Aorta (tissue), 5 donors: ENCODE data around the gene SERPINH1. TPM values are rescaled to one million over a fixed set of nuclear protein-coding genes. Genes with fewer than 3 reads are reported as not detected.

ENCODE experiments used
- ATAC-seq: fragments of 200-7000 bp; cut with Tn5 transposase; one replicate; pipeline ENCODE4 v1.9.1; 2022; ENCODE audit warnings: moderate library complexity; ENCODE audit not compliant: low FRiP score
- DNase-seq, 2 donors: peaks; one replicate each; pipeline ENCODE4 v3.0.0-alpha.2; 2020
- H3K27ac ChIP-seq, 2 donors: one replicate each; pipeline ENCODE4 v1.5.1; 2013; ENCODE audit warnings: low read length in 2 of 2, mild to moderate bottlenecking in 2 of 2, moderate library complexity in 2 of 2, control low read depth in 1 of 2, inconsistent platforms in 1 of 2, low read depth in 1 of 2
- H3K27me3 ChIP-seq, 2 donors: one replicate each; pipeline ENCODE4 v1.6.1; 2013; ENCODE audit warnings: control low read depth in 1 of 2, low read length in 1 of 2, mild to moderate bottlenecking in 1 of 2, moderate library complexity in 1 of 2; ENCODE audit not compliant: insufficient read depth in 2 of 2, control insufficient read depth in 1 of 2
- H3K36me3 ChIP-seq, 2 donors: one replicate each; pipeline ENCODE4 v1.6.1; 2013; ENCODE audit warnings: control low read depth in 1 of 2, low read length in 1 of 2, mild to moderate bottlenecking in 1 of 2; ENCODE audit not compliant: insufficient read depth in 2 of 2, control insufficient read depth in 1 of 2
- H3K4me1 ChIP-seq, 2 donors: one replicate each; pipeline ENCODE4 v1.6.1; 2013; ENCODE audit warnings: low read length in 2 of 2, control low read depth in 1 of 2, mild to moderate bottlenecking in 1 of 2, moderate library complexity in 1 of 2; ENCODE audit not compliant: insufficient read depth in 2 of 2, control insufficient read depth in 1 of 2
- H3K4me3 ChIP-seq, 2 donors: one replicate each; pipeline ENCODE4 v1.5.1; 2013; ENCODE audit warnings: low read length in 2 of 2, control low read depth in 1 of 2, mild to moderate bottlenecking in 1 of 2
- H3K9me3 ChIP-seq: one replicate; pipeline ENCODE4 v1.6.1; 2013; ENCODE audit warnings: mild to moderate bottlenecking, low read length; ENCODE audit not compliant: control insufficient read depth
- WGBS, 2 donors: extraction: QIAGEN DNeasy Blood & Tissue Kit; methylation state at CpG; one replicate each; pipeline ENCODE4 v1.1.7; 2013; 5-methylcytosine and 5-hydroxymethylcytosine counted together
- intact Hi-C, 2 donors: fragments of 100-400 bp; cut with DNase I; formaldehyde crosslinking; loops; one replicate each; pipeline versions ENCODE4 v1.14.2 to v1.15.0; 2022
- polyA plus RNA-seq, 2 donors: library from polyadenylated mRNA; stranded (reverse); fragments of 200-250 nt; gene quantifications; one replicate each; pipeline ENCODE4 v1.2.3, GENCODE V29; 2013
- total RNA-seq, 2 donors: library from RNA; stranded (reverse); fragmentation: NEBNext Ultra II Directional; extraction: Animal tissue kit (Norgen Biotek cat#: 25700); gene quantifications; one replicate each; pipeline ENCODE4 v1.2.1, GENCODE V29; 2021
- donor health status: healthy with polysubstance abuse.
- donor health status: Bipolar disorder and iron deficiency.
- donor health status: DM: no; HTN: no; CAD: no.
- donor health status: DM: no; HTN: no; CAD: no.
- donor health status: DM: yes; HTN: yes; CAD: no.

SERPINH1 gene
- total and polyA plus RNA-seq, 4 donors, result 59.4 to 256 (median 159) TPM

GRCh38 chr11:75536786-75537641, 25.0 kb upstream of the SERPINH1 start:
- intact Hi-C loops, result loop anchor here (10.0 kb wide), 2 partner anchors 252 to 262 kb away; no protein-coding TSS in a partner anchor
- no peaks in the 10 kb centered on the region for H3K36me3 ChIP-seq
- WGBS, 2 donors, result 79 to 82% methylated on average over 13 of the region's 13 CpGs
- ATAC-seq, result no peak
- DNase-seq, result no peak
- H3K9me3 ChIP-seq, result no peaks in the 10 kb centered on the region
- no peak overlapping the region for H3K27ac ChIP-seq
- H3K27me3 ChIP-seq, result no peaks in the 10 kb centered on the region
- no peaks in the 10 kb centered on the region for H3K4me1 ChIP-seq
- no peak overlapping the region for H3K4me3 ChIP-seq

- Histone ChIP-seq H3K36me3 (no peaks in the 10 kb centered on the region), H3K9me3 (no peaks in the 10 kb centered on the region), H3K4me1 (no peaks in the 10 kb centered on the region), H3K4me3 (no peak overlapping the region), H3K27me3 (no peaks in the 10 kb centered on the region), H3K27ac (no peak overlapping the region)
- 83 to 84% methylated on average over 5 of the region's 5 CpGs for WGBS, 2 donors
- intact Hi-C loops, result loop anchor here (10.0 kb wide), 2 partner anchors 253 to 263 kb away; no protein-coding TSS in a partner anchor
- DNase-seq (no peak), ATAC-seq (no peak)
Measured at GRCh38 chr11:75537740-75538139, 24.3 kb upstream of the SERPINH1 start.

- H3K9me3 ChIP-seq, result no peaks in the 10 kb centered on the region
- DNase-seq (no peak), ATAC-seq (no peak)
- WGBS, 2 donors, result 86 to 87% methylated on average over 11 of the region's 11 CpGs
- H3K27me3 ChIP-seq, result no peaks in the 10 kb centered on the region
- no peaks in the 10 kb centered on the region for H3K4me1 ChIP-seq
- no peaks in the 10 kb centered on the region for H3K36me3 ChIP-seq
- intact Hi-C loops, result loop anchor here (10.0 kb wide), 2 partner anchors 254 to 264 kb away; no protein-coding TSS in a partner anchor
- no peak overlapping the region for H3K4me3 ChIP-seq
- H3K27ac ChIP-seq, result no peak overlapping the region
Measured at GRCh38 chr11:75538150-75538942, 23.7 kb upstream of the SERPINH1 start.

- Histone ChIP-seq H3K9me3 (no peaks in the 10 kb centered on the region), H3K4me3 (no peak overlapping the region), H3K36me3 (no peaks in the 10 kb centered on the region), H3K27me3 (no peaks in the 10 kb centered on the region), H3K27ac (no peak overlapping the region), H3K4me1 (no peaks in the 10 kb centered on the region)
- DNase-seq (no peak), ATAC-seq (no peak)
- intact Hi-C loops, result loop anchor here (10.0 kb wide), 2 partner anchors 255 to 265 kb away; no protein-coding TSS in a partner anchor
- 78 to 80% methylated on average over 9 of the region's 9 CpGs for WGBS, 2 donors
Measured at GRCh38 chr11:75539459-75540334, 22.4 kb upstream of the SERPINH1 start.

- ATAC-seq, result no peak
- no peak overlapping the region for H3K4me3 ChIP-seq
- DNase-seq, result no peak
- no peak overlapping the region for H3K27ac ChIP-seq
- no peaks in the 10 kb centered on the region for H3K9me3 ChIP-seq
- H3K4me1 ChIP-seq, result no peaks in the 10 kb centered on the region
- H3K36me3 ChIP-seq, result no peaks in the 10 kb centered on the region
- WGBS, 2 donors, result 97 to 98% methylated on average over 4 of the region's 4 CpGs
- H3K27me3 ChIP-seq, result no peaks in the 10 kb centered on the region
- intact Hi-C loops, result no loop called here
Measured at GRCh38 chr11:75541193-75542087, 20.6 kb upstream of the SERPINH1 start.

GRCh38 chr11:75542088-75542438, 20.0 kb upstream of the SERPINH1 start:
- no peak overlapping the region for H3K4me3 ChIP-seq
- H3K27ac ChIP-seq, result no peak overlapping the region
- no peaks in the 10 kb centered on the region for H3K4me1 ChIP-seq
- ATAC-seq (no peak), DNase-seq (no peak)
- no peaks in the 10 kb centered on the region for H3K27me3 ChIP-seq
- H3K9me3 ChIP-seq, result no peaks in the 10 kb centered on the region
- intact Hi-C loops, result no loop called here
- WGBS, 2 donors, result 92 to 97% methylated on average over 1 of the region's 1 CpG
- no peaks in the 10 kb centered on the region for H3K36me3 ChIP-seq

- no peak overlapping the region for H3K4me3 ChIP-seq
- H3K36me3 ChIP-seq, result no peaks in the 10 kb centered on the region
- no peak for ATAC-seq
- 93 to 95% methylated on average over 6 of the region's 6 CpGs for WGBS, 2 donors
- DNase-seq, result no peak
- intact Hi-C loops, result no loop called here
- no peaks in the 10 kb centered on the region for H3K27me3 ChIP-seq
- H3K9me3 ChIP-seq, result no peaks in the 10 kb centered on the region
- no peak overlapping the region for H3K27ac ChIP-seq
- no peaks in the 10 kb centered on the region for H3K4me1 ChIP-seq
Measured at GRCh38 chr11:75543806-75544205, 18.2 kb upstream of the SERPINH1 start.
